SU-DHL-6 (cell line): ENCODE data around the gene BTN2A1.

ENCODE experiments used
- H2AFZ ChIP-seq: fragments of 200-600 bp; sonication (generic); 2 replicates; pipeline ENCODE4 v1.6.1; 2014; ENCODE audit warnings: low read depth, mild to moderate bottlenecking, moderate library complexity, mixed read lengths, antibody characterized with exemption, low read length; ENCODE audit not compliant: severe bottlenecking
- H3F3A ChIP-seq: fragments of 200-600 bp; shearing (Covaris generic); 2 replicates; pipeline ENCODE4 v1.6.0; 2016; ENCODE audit warnings: antibody characterized with exemption, mild to moderate bottlenecking; ENCODE audit not compliant: insufficient read depth
- H3K27ac ChIP-seq: fragments of 200-600 bp; sonication (generic); 2 replicates; pipeline ENCODE4 v1.5.1; 2016; ENCODE audit warnings: low read depth, mild to moderate bottlenecking, low read length, moderate library complexity, mixed read lengths
- H3K27me3 ChIP-seq: fragments of 200-600 bp; sonication (generic), shearing (Covaris generic); 2 replicates; pipeline ENCODE4 v1.6.0; 2014; ENCODE audit warnings: mild to moderate bottlenecking, low read length
- H3K36me3 ChIP-seq: fragments of 200-600 bp; sonication (generic); 2 replicates; pipeline ENCODE4 v1.6.1; 2014; ENCODE audit warnings: mild to moderate bottlenecking, low read length, mixed read lengths
- H3K4me2 ChIP-seq: fragments of 300-600, 200-600 bp; shearing (Covaris generic), sonication (generic); 2 replicates; pipeline ENCODE4 v1.6.0; 2014; ENCODE audit warnings: low read length, low read depth, mild to moderate bottlenecking; ENCODE audit not compliant: poor library complexity, severe bottlenecking
- H3K4me3 ChIP-seq: fragments of 200-600 bp; sonication (generic); 2 replicates; pipeline ENCODE4 v1.5.1; 2014; ENCODE audit warnings: antibody characterized with exemption, low read length, mild to moderate bottlenecking, mixed read lengths; ENCODE audit not compliant: insufficient read depth, poor library complexity, severe bottlenecking
- H3K79me2 ChIP-seq: fragments of 200-600 bp; sonication (generic); 2 replicates; pipeline ENCODE4 v1.6.1; 2014; ENCODE audit warnings: mild to moderate bottlenecking, low read length, moderate library complexity; ENCODE audit not compliant: insufficient read depth
- H3K9ac ChIP-seq: fragments of 200-600 bp; sonication (generic); 2 replicates; pipeline ENCODE4 v1.7.0; 2014; ENCODE audit warnings: mild to moderate bottlenecking, low read length
- H3K9me2 ChIP-seq: fragments of 200-600 bp; sonication (generic); replicated peaks from 2 replicates; pipeline ENCODE4 v1.6.1; 2014; ENCODE audit warnings: low read length; ENCODE audit not compliant: insufficient read depth
- H3K9me3 ChIP-seq: fragments of 200-600 bp; sonication (generic); 2 replicates; pipeline ENCODE4 v1.6.1; 2014; ENCODE audit warnings: low read length, mixed read lengths; ENCODE audit not compliant: insufficient read depth
- H4K20me1 ChIP-seq: fragments of 200-600 bp; sonication (generic); 2 replicates; pipeline ENCODE4 v1.6.1; 2014; ENCODE audit warnings: low read depth, mild to moderate bottlenecking, antibody characterized with exemption, low read length, moderate library complexity, mixed read lengths
- CTCF ChIP-seq: fragments of 200-600 bp; sonication (generic); IDR thresholded peaks from one replicate; pipeline ENCODE4 v1.5.1; 2017; ENCODE audit warnings: antibody characterized with exemption, mild to moderate bottlenecking, low read length, moderate library complexity; ENCODE audit not compliant: insufficient read depth, poor library complexity, severe bottlenecking
- EZH2phosphoT487 ChIP-seq: fragments of 200-600 bp; sonication (generic), shearing (Covaris generic); conservative IDR thresholded peaks from 2 replicates; pipeline ENCODE4 v1.6.1; 2018; ENCODE audit warnings: mild to moderate bottlenecking, antibody characterized with exemption, low read length, moderate library complexity, mixed read lengths

BTN2A1 gene

GRCh38 chr6:26487466-26487865 lies 29.7 kb downstream of the BTN2A1 start:
- no peaks in the 10 kb centered on the region for H3K9me2 ChIP-seq
- no peaks in the 10 kb centered on the region for H3K79me2 ChIP-seq
- H2AFZ ChIP-seq = no peak overlapping the region
- H3K36me3 ChIP-seq = no peaks in the 10 kb centered on the region
- H3K9ac ChIP-seq = no peak overlapping the region
- H3K4me2 ChIP-seq = no peak overlapping the region
- TF ChIP-seq EZH2phosphoT487 = no peak
- TF ChIP-seq CTCF = no peak
- H3K4me3 ChIP-seq = no peak overlapping the region
- no peak overlapping the region for H3K27ac ChIP-seq
- no peaks in the 10 kb centered on the region; the same call in 1 of the 2 replicates for H3K27me3 ChIP-seq
- H3F3A ChIP-seq = no peaks in the 10 kb centered on the region
- no peaks in the 10 kb centered on the region for H4K20me1 ChIP-seq
- no peaks in the 10 kb centered on the region for H3K9me3 ChIP-seq

- TF ChIP-seq CTCF = no peak
- TF ChIP-seq EZH2phosphoT487 = no peak
- Histone ChIP-seq H3K9me2 (no peaks in the 10 kb centered on the region), H4K20me1 (no peaks in the 10 kb centered on the region), H3F3A (no peaks in the 10 kb centered on the region), H3K27me3 (no peaks in the 10 kb centered on the region; the same call in 1 of the 2 replicates), H3K27ac (no peak overlapping the region), H3K4me3 (no peak overlapping the region), H3K9ac (no peak overlapping the region), H3K4me2 (no peak overlapping the region), H3K9me3 (no peaks in the 10 kb centered on the region), H3K79me2 (no peaks in the 10 kb centered on the region), H3K36me3 (no peaks in the 10 kb centered on the region), H2AFZ (no peak overlapping the region)
Measured at GRCh38 chr6:26489996-26490964, 32.5 kb downstream of the BTN2A1 start.

- H3K9me2 ChIP-seq = no peaks in the 10 kb centered on the region
- no peak overlapping the region for H3K27ac ChIP-seq
- no peak overlapping the region for H2AFZ ChIP-seq
- no peaks in the 10 kb centered on the region for H3F3A ChIP-seq
- TF ChIP-seq CTCF (no peak), EZH2phosphoT487 (no peak)
- no peak overlapping the region for H3K4me2 ChIP-seq
- no peaks in the 10 kb centered on the region; the same call in 1 of the 2 replicates for H3K27me3 ChIP-seq
- H3K9me3 ChIP-seq = no peaks in the 10 kb centered on the region
- no peaks in the 10 kb centered on the region for H3K79me2 ChIP-seq
- no peak overlapping the region for H3K4me3 ChIP-seq
- no peak overlapping the region for H3K9ac ChIP-seq
- H3K36me3 ChIP-seq = no peaks in the 10 kb centered on the region
- no peaks in the 10 kb centered on the region for H4K20me1 ChIP-seq
Measured at GRCh38 chr6:26491604-26492003, 33.8 kb downstream of the BTN2A1 start.
